Coronary artery (tissue), 2 donors: ENCODE measurements around the gene CEP104.

Experiments used
- DNase-seq: peaks from one replicate; pipeline ENCODE4 v3.0.0-alpha.2; 2017; ENCODE audit warnings: low spot score
- H3K27ac ChIP-seq, 2 donors: fragments of 200-600 bp; sonication (generic); one replicate each; pipeline ENCODE4 v1.5.1; 2016 to 2019
- H3K4me3 ChIP-seq: fragments of 200-600 bp; sonication (generic); 2 replicates; pipeline ENCODE4 v1.5.1; 2016; ENCODE audit warnings: mild to moderate bottlenecking, moderate library complexity
- TF ChIP-seq, protein P1 (sequence below): fragments of 200-600 bp; sonication (generic); IDR thresholded peaks from one replicate; pipeline ENCODE4 v1.5.1; 2019; ENCODE audit warnings: antibody characterized with exemption

The CEP104 gene

GRCh38 chr1:3879787-3880428, 22.9 kb upstream of the CEP104 start:
- H3K4me3 ChIP-seq, result no peak overlapping the region
- no peak overlapping the region for H3K27ac ChIP-seq
- no peak for DNase-seq

DNA sequence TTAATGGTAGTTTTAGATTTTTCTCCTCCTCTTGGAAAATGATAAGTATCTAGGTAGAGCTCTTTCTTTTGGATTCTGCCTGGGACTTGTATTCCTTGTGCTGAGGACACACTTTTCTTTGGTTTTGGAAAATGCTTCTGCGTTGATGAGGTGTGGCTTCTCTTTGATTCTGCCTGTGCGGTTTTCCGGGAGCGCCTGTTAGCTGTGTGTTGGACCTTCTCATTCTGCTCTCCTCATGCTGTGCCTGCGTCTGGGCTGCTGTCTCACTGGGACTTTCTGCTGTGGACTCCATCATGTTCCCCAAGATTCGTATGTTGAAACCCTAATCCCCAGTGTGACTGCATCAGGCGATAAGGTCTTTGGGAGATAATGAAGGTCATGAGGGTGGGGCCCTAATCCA, 22.1 kb upstream of the CEP104 start:
- no peak for DNase-seq
- TF ChIP-seq, protein P1, sequence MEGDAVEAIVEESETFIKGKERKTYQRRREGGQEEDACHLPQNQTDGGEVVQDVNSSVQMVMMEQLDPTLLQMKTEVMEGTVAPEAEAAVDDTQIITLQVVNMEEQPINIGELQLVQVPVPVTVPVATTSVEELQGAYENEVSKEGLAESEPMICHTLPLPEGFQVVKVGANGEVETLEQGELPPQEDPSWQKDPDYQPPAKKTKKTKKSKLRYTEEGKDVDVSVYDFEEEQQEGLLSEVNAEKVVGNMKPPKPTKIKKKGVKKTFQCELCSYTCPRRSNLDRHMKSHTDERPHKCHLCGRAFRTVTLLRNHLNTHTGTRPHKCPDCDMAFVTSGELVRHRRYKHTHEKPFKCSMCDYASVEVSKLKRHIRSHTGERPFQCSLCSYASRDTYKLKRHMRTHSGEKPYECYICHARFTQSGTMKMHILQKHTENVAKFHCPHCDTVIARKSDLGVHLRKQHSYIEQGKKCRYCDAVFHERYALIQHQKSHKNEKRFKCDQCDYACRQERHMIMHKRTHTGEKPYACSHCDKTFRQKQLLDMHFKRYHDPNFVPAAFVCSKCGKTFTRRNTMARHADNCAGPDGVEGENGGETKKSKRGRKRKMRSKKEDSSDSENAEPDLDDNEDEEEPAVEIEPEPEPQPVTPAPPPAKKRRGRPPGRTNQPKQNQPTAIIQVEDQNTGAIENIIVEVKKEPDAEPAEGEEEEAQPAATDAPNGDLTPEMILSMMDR, result no peak

More at GRCh38 chr1:3879787-3880428, 22.9 kb upstream of the CEP104 start:
- TF ChIP-seq, protein P1, result no peak

DNA sequence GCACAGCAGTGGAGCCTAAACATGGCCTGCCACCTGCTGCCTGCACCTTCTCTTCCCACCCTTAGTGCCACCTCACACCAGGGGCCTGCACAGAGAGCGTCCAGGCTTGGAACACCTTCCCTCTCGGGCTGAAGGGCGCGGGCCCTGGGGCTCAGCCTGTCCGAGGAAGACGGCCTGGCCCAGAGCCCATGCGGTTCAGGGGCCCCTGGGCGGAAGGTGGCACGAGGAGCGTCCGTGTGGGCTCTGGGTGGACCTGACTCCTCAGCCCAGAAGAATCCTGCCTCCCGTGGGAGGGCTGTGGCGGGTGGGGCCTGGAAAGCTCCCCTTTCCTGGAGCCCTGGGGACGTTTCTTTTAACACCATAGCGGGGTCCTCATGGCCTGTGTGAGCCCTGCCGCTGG, 19.7 kb upstream of the CEP104 start:
- TF ChIP-seq, protein P1, result no peak
- DNase-seq, result no peak
- Histone ChIP-seq H3K27ac (no peak overlapping the region), H3K4me3 (no peak overlapping the region)

More for the DNA sequence above, 22.1 kb upstream of the CEP104 start:
- Histone ChIP-seq H3K4me3 (no peak overlapping the region), H3K27ac (no peak overlapping the region)

DNA sequence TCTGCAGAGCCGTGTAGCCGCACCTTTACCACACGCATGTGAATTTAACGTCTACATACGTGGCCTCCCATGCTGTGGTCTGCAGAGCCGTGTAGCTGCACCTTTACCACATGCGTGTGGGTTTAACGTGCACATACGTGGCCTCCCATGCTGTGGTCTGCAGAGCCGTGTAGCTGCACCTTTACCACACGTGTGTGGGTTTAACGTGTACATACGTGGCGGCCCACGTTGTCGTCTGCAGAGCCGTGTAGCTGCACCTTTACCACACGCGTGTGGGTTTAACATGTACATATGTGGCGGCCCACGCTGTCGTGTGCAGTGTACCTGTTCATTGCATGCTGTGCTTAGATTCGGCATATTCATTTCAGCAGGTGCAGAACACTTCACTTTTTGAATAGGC, 17.7 kb upstream of the CEP104 start:
- no peak for DNase-seq
- TF ChIP-seq, protein P1, result no peak
- Histone ChIP-seq H3K4me3 (no peak overlapping the region), H3K27ac (no peak overlapping the region)

DNA sequence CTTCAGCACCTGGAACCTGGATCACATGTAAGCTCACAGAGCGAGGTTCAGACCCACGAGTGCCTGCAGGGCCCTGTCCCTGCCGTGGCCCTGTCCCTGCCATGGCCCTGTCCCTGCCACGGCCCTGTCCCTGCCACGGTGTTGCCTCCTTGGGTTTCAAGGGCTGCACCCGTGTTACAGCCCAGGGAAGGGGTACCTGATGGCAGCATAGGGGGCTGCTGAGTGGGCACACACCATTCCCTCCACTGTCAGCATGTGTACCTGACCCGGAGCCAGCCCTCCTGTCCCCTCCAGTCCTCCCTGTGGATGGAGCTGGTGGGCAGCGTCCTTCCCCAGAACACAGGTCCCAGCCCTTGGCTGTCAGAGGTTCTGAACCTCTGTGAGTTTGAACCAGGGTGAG, 15.5 kb upstream of the CEP104 start:
- TF ChIP-seq, protein P1, result no peak
- Histone ChIP-seq H3K4me3 (no peak overlapping the region), H3K27ac (no peak overlapping the region)
- no peak for DNase-seq

- Histone ChIP-seq H3K27ac (no peak overlapping the region), H3K4me3 (no peak overlapping the region)
- TF ChIP-seq, protein P1, result no peak
- no peak for DNase-seq
Observed at GRCh38 chr1:3871451-3871805, 14.4 kb upstream of the CEP104 start.

- no peak overlapping the region for H3K4me3 ChIP-seq
- no peak overlapping the region for H3K27ac ChIP-seq
- no peak for DNase-seq
- TF ChIP-seq, protein P1, result no peak
Observed at GRCh38 chr1:3869751-3870301, 12.8 kb upstream of the CEP104 start.
